HCT116 (cell line): ENCODE results near the gene TSC22D1.

Source experiments
- CTCF ChIP-seq, 3 experiments: fragments of 200-600 bp in 1 of 3; sonication (generic) in 1 of 3; IDR thresholded peaks in 2 of 3; conservative IDR thresholded peaks in 1 of 3; 2 replicates each; pipeline ENCODE4 v1.5.1; 2012 to 2017; ENCODE audit warnings: low read depth in 2 of 3, low read length in 2 of 3, antibody characterized with exemption in 1 of 3, borderline replicate concordance in 1 of 3, control low read depth in 1 of 3, mild to moderate bottlenecking in 1 of 3, mixed read lengths in 1 of 3, mixed run types in 1 of 3, moderate library complexity in 1 of 3; ENCODE audit not compliant: insufficient read depth in 1 of 3
- REST ChIP-seq: IDR thresholded peaks from 2 replicates; pipeline ENCODE4 v1.6.1; 2012; ENCODE audit warnings: low read depth

GRCh38 chr13:44474122-44474910, 101.8 kb downstream of the TSC22D1 start:
- TF ChIP-seq CTCF (IDR thresholded peaks at IDR 0.05 in 2 of 3, conservative IDR thresholded peaks at IDR 0.05 in 1 of 3; ENCODE audit: borderline replicate concordance in 1 of 3, insufficient read depth in 1 of 3, low read depth in 2 of 3, low read length in 2 of 3): peak in 2 of 3 experiments; percentile 29 to 31; a peak in 3 of 6 replicates
- no peak for TF ChIP-seq REST
